OCI-LY1 (cell line): Measurements from ENCODE around the gene TBCD.
A peak's percentile ranks its signal among the peaks of the same experiment; 100 is the strongest.

ENCODE experiments used
- H2AFZ ChIP-seq: fragments of 200-600 bp; sonication (generic), shearing (Covaris generic); 2 replicates; pipeline ENCODE4 v1.6.0; 2014; ENCODE audit warnings: antibody characterized with exemption, mild to moderate bottlenecking, low read length
- H3F3A ChIP-seq: fragments of 200-600 bp; sonication (generic), shearing (Covaris generic); 2 replicates; pipeline ENCODE4 v1.6.0; 2014; ENCODE audit warnings: mild to moderate bottlenecking, antibody characterized with exemption, low read length, moderate library complexity; ENCODE audit not compliant: insufficient read depth
- H3K27ac ChIP-seq: fragments of 200-600 bp; sonication (generic); 2 replicates; pipeline ENCODE4 v1.5.1; 2014; ENCODE audit warnings: low read length, mixed run types, mild to moderate bottlenecking, low read depth; ENCODE audit not compliant: poor library complexity, severe bottlenecking
- H3K27me3 ChIP-seq: fragments of 200-600 bp; sonication (generic); 2 replicates; pipeline ENCODE4 v1.6.0; 2014; ENCODE audit warnings: antibody characterized with exemption, mild to moderate bottlenecking, low read length, moderate library complexity; ENCODE audit not compliant: insufficient read depth
- H3K36me3 ChIP-seq: fragments of 200-600 bp; sonication (generic); 2 replicates; pipeline ENCODE4 v1.6.1; 2014; ENCODE audit warnings: mild to moderate bottlenecking, antibody characterized with exemption, low read length, moderate library complexity, mixed read lengths; ENCODE audit not compliant: insufficient read depth
- H3K4me1 ChIP-seq: fragments of 200-600 bp; sonication (generic); 2 replicates; pipeline ENCODE4 v1.5.1; 2014; ENCODE audit warnings: mild to moderate bottlenecking, low read length, moderate library complexity; ENCODE audit not compliant: insufficient read depth, severe bottlenecking
- H3K4me2 ChIP-seq: fragments of 200-600 bp; sonication (generic), shearing (Covaris generic); 2 replicates; pipeline ENCODE4 v1.6.1; 2014; ENCODE audit warnings: low read length
- H3K4me3 ChIP-seq: fragments of 200-600 bp; sonication (generic); 2 replicates; pipeline ENCODE4 v1.5.1; 2014; ENCODE audit warnings: low read length, low read depth, mild to moderate bottlenecking, mixed read lengths; ENCODE audit not compliant: poor library complexity, severe bottlenecking
- H3K79me2 ChIP-seq: fragments of 200-600 bp; shearing (Covaris generic); 2 replicates; pipeline ENCODE4 v1.6.1; 2016; ENCODE audit warnings: mixed run types, low read length, mixed read lengths; ENCODE audit not compliant: insufficient read depth
- H3K9ac ChIP-seq: fragments of 200-600 bp; sonication (generic), shearing (Covaris generic); 2 replicates; pipeline ENCODE4 v1.6.1; 2014; ENCODE audit warnings: mild to moderate bottlenecking, low read length, mixed read lengths
- H3K9me2 ChIP-seq: fragments of 200-600 bp; sonication (generic), shearing (Covaris generic); 2 replicates; pipeline ENCODE4 v1.6.1; 2014; ENCODE audit warnings: low read depth, mild to moderate bottlenecking, low read length, mixed read lengths
- H3K9me3 ChIP-seq: fragments of 200-600 bp; shearing (Covaris generic); 2 replicates; pipeline ENCODE4 v1.6.1; 2014; ENCODE audit warnings: low read length, mixed read lengths
- H4K20me1 ChIP-seq: fragments of 200-600 bp; sonication (generic), shearing (Covaris generic); 2 replicates; pipeline ENCODE4 v1.6.0; 2016; ENCODE audit warnings: mild to moderate bottlenecking, low read length; ENCODE audit not compliant: insufficient read depth
- CTCF ChIP-seq: fragments of 200-600 bp; sonication (generic), shearing (Covaris generic); IDR thresholded peaks from 2 replicates; pipeline ENCODE4 v1.5.1; 2017; ENCODE audit warnings: mild to moderate bottlenecking, antibody characterized with exemption, low read length, moderate library complexity, mixed read lengths
- EZH2 ChIP-seq: fragments of 200-600 bp; sonication (generic), shearing (Covaris generic); IDR thresholded peaks from 2 replicates; pipeline ENCODE4 v1.8.0; 2017; ENCODE audit warnings: borderline replicate concordance, mixed run types, mild to moderate bottlenecking, antibody characterized with exemption, low read length, moderate library complexity, mixed read lengths

The TBCD gene

GRCh38 chr17:82864713-82865248 is 112.9 kb downstream of the TBCD start:
- Histone ChIP-seq H3K4me2 (peak overlapping the region; percentile 7; the same call in 1 of the 2 replicates), H3K79me2 (no peaks in the 10 kb centered on the region), H3K4me1 (peaks cover 70% of the 10 kb centered on the region), H3K27ac (peak overlapping the region; percentile 75), H3F3A (no peaks in the 10 kb centered on the region), H2AFZ (no peak overlapping the region), H3K4me3 (no peak overlapping the region), H3K27me3 (no peaks in the 10 kb centered on the region), H3K9me3 (no peaks in the 10 kb centered on the region), H4K20me1 (no peaks in the 10 kb centered on the region), H3K9me2 (no peaks in the 10 kb centered on the region), H3K9ac (no peak overlapping the region), H3K36me3 (no peaks in the 10 kb centered on the region)
- TF ChIP-seq EZH2: no peak

GRCh38 chr17:82865274-82865673 is 113.4 kb downstream of the TBCD start:
- Histone ChIP-seq H3K4me2 (no peak overlapping the region), H3K9ac (no peak overlapping the region), H2AFZ (no peak overlapping the region), H3K4me1 (peaks cover 70% of the 10 kb centered on the region), H3K27me3 (no peaks in the 10 kb centered on the region), H3F3A (no peaks in the 10 kb centered on the region), H3K36me3 (peaks cover 3% of the 10 kb centered on the region; the same call in 1 of the 2 replicates), H3K4me3 (no peak overlapping the region), H3K27ac (peak overlapping the region; percentile 75), H4K20me1 (no peaks in the 10 kb centered on the region), H3K79me2 (no peaks in the 10 kb centered on the region), H3K9me2 (no peaks in the 10 kb centered on the region), H3K9me3 (no peaks in the 10 kb centered on the region)
- TF ChIP-seq EZH2: no peak
- no peak for TF ChIP-seq CTCF

- peaks cover 70% of the 10 kb centered on the region for H3K4me1 ChIP-seq
- H4K20me1 ChIP-seq: no peaks in the 10 kb centered on the region
- H3K9me2 ChIP-seq: no peaks in the 10 kb centered on the region
- H3K4me2 ChIP-seq: no peak overlapping the region
- H3K4me3 ChIP-seq: no peak overlapping the region
- H3F3A ChIP-seq: no peaks in the 10 kb centered on the region
- no peaks in the 10 kb centered on the region for H3K9me3 ChIP-seq
- H2AFZ ChIP-seq: no peak overlapping the region
- H3K79me2 ChIP-seq: no peaks in the 10 kb centered on the region
- no peaks in the 10 kb centered on the region for H3K27me3 ChIP-seq
- no peak for TF ChIP-seq EZH2
- TF ChIP-seq CTCF: no peak
- no peak overlapping the region for H3K9ac ChIP-seq
- peaks cover 7% of the 10 kb centered on the region; the same call in 1 of the 2 replicates for H3K36me3 ChIP-seq
- peak overlapping the region; percentile 75 for H3K27ac ChIP-seq
These were observed 114.0 kb downstream of the TBCD start for GRCh38 chr17:82865774-82866395.
